Measurements from ENCODE around the gene PDPN.

Gene PDPN

DNA sequence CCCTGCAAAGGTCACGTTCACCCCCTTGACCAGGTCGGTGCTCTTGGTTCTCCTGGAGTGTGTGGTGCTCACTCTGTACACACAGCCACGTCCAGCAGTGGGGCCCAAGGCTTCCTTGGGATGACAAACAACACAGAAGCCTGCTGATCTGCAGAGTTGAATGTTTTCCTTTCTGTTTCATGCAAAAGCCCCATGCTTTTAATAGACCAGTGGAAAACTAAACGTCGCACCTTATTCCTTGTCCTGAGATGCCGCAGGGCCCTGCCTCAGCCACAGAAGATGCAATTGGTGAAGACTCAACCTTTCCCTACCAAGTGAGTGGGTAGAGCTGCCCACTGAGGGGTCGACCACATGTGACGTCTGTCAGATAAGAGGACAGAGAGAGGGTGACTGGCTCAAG lies 5.8 kb upstream of the PDPN start:
- no peak for DNase-seq (ENCODE audit: low spot score)

DNA sequence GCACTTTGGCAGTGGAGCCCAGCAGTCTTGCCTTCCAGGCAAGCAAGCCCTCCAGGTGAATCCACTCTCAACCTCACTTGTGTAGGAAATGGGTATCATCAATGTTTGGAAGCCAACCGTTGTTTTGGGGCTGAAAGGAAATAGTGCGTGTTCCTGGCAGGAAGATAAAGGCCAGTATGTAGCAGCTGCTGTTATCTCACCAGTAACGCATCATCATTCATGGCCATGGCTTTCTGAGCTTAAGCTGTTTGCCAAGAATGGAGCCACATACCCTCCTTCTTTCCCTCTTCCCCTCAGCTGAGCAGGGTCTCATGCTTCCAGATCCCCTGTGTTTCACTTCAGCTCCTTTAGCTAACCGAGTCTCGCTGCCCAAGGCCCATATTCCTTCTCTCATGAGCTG lies 2.2 kb upstream of the PDPN start:
- DNase-seq (ENCODE audit: low spot score) = no peak

DNA sequence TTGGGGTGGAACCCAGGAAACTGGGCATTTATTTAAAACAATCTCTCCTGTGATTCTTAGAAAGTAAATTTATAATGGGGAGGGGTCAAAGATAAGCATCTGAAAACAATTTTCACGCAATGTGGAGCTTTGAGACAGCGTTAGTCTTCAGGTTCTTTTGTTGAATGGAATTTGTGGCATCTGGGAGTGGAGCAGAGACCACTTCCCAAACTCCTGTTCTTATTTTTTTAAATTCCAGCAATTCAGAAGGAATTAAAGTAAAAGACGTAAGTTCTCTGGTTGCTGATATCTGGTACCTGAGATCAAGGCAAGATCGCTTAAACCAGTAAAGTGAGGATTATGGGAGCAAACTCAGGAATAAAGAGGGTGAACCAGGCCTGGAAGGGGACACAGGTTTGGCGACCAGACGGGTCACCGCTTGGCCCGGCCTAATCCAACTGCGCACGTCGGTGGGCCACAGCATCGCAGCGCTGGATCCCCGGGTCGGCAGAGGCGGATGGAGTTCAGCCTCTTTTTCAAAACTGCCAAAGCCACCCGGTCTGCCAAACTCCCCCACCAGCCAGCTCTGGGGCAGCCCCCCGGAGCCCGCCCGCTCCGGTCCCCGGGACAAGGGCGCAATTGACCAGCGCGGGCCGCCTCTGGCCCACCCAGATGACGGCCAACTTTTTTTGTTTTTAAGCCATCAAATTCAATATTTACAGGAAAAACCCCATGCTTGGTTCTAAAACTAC lies 754 bp upstream of the PDPN start:
- no peak for DNase-seq (ENCODE audit: low spot score)

DNA sequence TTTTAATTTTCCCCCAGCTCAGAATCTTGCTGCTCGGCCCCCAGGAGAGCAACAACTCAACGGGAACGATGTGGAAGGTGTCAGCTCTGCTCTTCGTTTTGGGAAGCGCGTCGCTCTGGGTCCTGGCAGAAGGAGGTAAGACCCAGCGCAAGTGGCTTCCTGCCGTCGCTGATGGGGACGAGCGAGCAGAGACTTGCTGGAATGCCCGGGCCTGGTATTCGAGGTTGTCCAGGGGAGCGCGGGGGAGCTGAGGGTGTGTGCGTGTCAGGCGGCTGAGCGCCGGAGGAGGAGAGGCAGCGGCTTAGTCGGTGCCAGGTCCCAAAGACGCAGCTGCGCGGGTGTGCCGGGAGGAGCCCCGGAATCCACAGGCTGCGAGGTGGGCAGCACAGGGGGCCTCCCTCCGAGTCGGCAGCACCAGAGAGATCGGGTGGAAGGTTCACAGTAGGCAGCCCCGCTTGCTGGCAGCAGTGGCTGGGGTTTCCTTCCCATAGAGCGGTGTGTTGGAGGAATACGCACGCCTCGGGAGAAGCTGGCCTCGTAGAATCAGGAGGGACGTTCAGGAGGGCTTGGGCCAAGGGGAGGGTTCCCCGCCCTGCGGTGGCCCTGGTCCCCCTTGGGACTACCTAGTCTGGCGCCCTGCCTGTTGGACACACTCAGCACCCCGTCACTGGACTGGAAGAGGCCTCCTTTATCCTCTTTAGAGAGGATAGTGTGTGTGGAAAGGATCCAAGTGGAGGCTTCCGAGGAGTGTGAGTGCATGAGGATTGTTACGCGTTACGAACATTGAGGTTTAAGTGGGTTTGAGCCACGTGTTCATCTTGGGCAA lies 547 bp downstream of the PDPN start:
- DNase-seq (ENCODE audit: low spot score) = no peak

DNA sequence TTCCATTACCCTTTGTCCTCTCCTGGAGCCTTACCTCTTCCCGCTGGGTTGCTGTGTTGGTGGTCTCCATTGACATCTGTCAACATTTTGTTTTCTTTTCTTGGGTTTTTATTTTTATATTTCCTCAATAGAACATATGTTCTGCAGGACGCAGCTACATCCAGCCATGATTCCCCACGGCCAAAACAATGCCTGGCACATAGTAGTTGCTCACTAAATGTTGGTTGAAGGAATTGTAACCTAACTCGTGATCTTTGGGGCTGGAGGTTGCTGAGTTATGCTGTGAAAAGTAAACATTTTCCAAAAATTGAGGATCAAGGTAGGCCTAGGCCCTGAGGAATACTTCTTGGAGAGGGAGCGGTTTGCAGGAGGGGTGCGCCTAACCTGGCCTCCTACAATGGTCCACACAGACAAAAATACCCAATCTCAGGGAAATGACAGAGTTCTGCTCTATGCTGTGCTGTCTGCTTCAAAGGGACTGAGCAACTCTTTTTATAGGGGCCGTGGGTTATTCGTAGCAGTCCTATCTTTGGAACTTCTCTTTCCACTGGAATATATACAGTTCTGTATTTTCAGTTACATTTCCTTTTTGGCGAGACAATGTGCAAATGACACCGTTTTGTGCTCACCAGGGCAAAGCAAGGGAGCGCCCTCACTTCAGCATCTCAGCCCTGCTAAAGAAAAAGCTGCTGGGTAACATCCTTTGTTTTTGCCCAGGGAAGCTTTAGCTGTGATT lies 1.4 kb downstream of the PDPN start:
- DNase-seq (ENCODE audit: low spot score) = no peak

DNA sequence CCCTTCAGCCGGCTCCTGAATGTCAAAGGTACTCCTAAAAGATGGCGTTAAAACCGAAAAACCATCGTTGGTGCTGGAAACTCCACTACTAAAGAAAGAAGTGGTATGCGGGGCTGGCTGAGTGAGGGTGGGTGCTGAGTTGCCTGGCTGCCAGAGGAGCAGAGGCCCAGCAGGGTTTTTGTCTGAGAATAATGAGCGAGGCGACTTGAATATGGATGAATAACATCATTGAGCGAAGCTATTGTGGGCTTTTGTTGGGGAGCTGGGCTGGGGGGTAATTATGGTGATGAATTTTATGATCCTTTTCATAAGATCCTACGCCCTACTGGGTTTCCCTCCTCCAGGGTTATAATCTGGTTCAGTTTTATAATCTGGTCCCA lies 2.0 kb downstream of the PDPN start:
- DNase-seq (ENCODE audit: low spot score) = no peak

DNA sequence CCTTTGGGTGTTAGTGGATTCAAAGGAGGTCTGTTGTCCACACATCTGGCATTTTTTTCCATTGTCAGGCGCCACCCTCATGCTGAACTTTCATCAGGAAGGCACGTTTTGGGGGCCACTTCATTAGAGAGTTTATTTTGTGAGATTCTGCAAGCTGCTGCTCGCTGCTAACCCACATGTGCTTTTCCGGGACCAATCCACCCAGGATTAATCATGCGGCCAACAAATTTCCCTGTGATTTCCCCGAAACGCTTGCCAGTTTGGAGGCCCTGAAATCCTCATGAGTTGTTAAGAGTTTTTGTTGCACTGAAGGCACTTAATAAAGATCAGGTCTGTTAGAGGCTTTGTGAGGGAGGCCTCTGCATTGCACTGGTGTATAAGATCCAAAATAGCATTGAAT lies 2.4 kb downstream of the PDPN start:
- DNase-seq (ENCODE audit: low spot score) = no peak

DNA sequence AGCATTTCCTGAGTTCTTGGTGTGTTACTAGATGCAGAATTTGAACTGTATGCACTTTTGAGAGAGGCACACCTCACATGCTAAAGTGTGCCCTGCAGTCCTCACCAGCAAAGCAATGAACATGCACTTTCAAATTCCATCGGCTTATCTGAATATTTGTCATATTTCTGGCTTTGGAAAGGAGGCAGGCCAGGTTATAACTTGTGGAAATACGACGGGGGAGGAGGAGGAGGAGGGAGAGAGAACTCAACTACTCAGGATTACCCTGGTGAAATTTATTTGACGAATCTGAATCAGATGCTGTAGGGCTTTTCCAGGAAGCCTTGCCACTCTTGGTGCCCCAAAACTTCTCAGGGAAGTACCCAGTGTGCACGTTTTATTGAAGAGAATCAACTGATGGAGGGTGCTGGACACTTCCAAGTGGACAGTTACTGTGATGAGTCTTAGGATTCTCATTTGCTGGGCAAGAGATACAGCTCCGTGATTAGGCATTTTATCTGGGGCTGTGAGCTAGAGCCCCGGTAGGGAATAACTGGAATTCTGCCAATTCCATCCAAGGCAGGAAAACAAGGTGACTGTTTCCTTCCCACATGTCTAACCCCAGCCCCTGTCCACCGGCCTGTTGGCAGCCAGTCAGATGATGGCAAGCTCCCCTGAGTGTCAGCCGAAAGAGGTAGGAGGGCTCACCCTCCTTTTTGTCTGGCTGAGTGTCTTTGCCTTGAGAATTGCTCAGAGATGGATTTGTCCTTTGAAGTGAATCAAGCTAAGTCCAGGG lies 3.8 kb downstream of the PDPN start:
- no peak for DNase-seq (ENCODE audit: low spot score)

DNA sequence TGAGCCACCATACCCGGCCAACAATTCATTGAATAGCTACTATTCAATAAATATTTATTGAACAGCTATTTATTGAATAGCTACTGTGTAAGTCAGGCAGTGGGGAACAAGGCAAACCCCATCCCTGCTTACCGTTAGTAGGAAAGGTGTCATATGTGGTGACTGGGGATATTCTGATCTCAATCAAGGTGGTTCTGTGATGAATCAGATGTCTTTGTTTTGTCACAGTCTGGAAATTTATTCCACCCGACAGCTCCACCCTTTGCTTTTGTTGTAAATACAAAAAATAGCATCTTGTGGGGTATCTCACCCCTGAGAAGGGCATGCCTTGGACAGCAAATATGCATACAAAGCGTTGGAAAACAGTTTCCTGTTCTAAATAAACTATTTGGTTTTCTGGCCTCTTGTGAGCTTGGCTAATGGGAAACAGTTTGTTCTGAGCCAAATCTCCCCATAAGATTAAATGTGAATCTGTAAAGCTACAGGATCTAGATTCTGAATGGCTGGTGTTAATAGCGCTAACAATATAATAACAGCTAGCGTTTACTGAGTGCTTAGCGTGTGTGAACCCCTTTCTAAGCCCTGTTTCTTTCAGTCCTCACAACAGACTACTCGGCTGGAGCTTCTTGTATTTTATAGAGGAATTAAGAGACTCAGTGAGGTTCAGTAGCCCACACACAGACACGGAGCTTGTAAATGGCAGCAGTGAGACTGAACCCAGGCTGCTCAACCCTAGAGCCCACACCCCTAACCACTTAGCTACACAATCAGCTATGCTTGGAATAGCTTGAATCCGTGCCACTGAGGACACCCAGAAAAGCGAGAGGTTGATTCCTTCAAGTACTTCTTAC lies 5.5 kb downstream of the PDPN start:
- DNase-seq (ENCODE audit: low spot score) = no peak

DNA sequence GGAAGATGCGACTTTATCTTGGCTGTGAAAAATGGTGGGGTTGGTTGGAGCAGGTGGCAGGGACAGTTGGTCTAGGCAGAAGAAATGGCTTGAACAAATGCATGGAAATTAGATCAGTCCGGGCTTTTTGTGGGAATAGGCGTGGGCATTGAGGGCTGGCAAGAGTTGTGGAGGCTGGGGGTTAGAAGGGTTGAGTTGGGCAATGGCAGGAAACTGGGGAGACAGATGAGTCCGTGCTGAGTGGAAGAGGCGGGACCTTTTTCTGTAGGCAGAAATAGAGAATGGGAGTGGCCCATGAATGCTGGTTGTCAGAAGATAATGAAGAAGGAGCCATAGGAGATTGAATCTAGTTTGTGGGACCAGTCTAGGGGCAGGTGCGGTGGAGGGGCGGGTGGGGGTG lies 6.9 kb downstream of the PDPN start:
- no peak for DNase-seq (ENCODE audit: low spot score)

DNA sequence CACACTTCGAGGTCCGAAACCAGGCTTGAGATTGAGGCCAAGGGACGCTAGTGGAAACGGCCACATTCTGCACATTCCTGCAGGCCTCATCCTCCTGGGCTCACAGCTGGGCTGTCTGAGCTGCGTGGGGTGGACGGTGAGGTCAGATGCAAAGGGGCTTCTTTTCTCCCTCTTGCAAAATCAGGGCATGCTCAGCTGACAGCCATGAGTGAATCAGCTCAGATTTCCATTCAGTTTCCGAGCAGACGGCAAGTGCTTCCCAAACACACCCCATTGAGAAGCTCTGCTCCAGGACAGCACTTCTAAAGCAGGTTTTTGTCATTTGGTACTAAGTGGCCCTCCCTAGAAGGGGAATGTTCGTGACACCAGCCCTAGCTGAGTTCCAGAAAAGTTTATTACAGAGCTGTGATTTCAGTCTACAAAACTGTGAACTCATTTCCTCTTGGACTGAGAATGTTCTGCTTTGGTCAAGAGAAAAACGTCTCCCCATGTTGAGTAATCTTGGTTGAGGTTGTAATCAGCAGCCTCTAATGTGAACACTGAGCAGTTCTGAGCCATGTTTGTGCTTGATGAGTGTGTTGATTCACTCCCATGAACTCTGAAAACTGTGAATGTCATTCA lies 10.0 kb downstream of the PDPN start:
- DNase-seq (ENCODE audit: low spot score) = no peak

DNA sequence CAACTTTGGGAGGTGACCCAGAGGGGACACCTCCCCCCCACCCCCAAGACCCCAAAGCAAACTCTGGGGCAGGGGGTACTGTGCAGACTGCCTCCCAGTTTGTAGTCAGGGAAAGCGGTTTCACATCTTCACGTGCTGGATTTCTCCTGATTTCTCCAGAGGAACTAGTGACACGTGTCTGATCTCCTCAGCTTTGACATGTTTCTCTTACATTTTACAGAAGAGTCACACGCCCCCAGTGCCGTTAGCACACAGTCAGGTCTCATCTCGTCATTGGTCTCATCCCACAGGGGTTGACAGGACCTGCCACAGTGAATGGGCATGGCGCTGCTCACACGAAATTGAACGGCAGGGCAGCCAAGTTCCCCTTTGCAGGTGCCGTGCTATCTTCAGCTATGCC lies 11.8 kb downstream of the PDPN start:
- no peak for DNase-seq (ENCODE audit: low spot score)

DNA sequence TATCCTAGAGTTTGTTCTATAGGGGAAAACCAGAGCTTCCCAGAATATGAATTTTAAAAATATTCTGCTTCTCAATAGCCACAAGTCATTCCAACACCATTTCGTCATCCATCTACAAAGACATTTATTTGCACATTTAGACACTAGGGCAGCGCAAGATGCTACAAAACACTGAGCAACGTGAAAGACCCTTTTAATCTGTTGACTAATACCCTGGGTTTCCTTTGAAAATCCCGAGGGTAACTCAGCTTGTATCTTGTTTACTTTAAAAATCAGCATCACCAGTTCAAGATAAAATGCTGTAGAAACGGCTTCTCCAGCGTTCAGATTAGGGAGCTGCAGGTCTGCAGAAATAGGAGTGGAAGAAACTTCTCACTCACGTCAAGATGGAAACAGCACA lies 13.5 kb downstream of the PDPN start:
- DNase-seq (ENCODE audit: low spot score) = no peak

DNA sequence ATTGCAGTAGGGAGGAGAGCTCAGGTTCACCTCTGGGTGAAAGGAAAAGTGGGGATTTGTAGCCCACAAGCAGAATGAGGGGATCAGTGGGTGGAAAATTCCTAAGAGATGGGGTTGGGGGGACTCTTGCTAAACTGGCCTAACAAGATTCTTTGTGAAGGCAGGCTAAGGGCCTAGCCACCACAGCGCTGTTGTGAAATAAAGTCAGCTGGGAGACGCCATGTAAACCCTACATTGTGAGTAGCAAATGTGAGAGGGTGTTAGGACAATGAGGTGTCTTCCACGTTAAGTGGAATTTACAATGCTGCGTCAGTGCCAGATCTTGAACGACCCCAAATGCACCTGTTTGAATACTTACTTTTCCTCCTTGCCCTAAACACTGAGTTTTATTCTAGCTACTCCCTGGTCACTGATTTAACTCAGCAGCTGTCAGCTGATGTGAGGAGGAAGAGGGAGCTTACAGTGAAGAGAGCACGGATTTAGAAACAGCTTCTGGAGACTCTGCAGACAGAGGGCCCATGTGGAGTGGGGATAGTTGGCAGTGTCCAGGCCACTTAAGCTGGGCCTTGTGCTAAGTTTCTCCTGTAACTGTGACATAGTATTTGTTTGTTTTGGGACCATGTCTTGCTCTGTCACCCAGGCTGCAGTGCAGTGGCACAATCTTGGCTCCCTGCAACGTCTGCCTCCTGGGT lies 17.3 kb downstream of the PDPN start:
- DNase-seq (ENCODE audit: low spot score) = no peak

DNA sequence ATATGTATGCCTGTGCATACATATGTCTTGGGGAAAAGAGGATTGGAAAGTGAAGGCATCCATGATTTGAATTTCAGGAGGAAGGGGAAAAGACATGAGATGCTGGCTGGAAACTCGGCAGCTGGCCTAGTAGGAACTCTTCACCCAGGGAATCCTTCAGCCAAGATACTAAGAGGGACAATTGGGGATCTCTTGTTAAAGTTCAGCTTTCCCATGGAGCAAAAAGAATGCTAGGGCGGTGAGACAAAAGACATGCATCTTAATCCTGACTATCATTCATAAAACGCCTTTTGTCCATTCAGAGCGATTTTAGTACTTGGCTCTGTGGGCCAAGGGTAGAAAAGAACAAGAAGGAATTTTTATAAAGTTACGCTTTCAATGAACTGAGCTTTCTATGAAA lies 20.5 kb downstream of the PDPN start:
- DNase-seq (ENCODE audit: low spot score) = no peak

DNA sequence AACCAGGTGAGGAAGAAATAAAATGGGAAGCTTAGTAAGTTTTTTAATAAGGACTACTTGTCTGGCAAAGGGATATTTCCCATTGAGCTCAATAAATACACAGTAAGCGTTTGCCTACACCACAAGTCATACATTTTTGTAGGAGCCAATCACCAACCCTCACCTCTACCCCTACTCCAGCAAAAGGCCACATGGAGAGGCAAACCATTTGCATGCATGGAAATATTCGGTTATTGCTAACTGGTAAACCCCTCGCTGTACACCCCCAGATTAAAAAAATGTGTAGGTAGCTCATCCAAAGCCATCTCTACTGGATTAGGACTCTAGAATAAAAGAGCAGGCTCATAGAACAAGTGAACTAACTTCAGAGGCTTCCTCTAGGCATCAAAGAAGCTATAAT lies 21.1 kb downstream of the PDPN start:
- DNase-seq (ENCODE audit: low spot score) = no peak

DNA sequence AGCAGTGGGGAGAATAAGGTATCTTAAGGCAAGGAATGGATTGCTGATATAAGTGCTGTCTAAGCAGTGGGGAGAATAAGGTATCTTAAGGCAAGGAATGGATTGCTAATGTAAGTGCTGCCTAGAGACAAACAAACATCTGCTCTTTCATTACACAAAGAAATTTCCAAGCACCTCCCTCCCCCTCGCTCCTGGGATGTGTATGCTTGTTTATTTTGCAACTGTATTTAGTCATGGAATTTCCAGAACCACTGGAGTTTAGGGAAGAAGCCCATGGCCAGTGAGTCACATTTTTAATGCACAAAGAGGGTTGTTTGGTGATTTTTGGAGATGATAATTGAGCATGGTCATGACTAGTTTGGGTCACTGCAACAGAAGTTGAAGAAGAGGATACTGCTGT lies 21.5 kb downstream of the PDPN start:
- DNase-seq (ENCODE audit: low spot score) = no peak

DNA sequence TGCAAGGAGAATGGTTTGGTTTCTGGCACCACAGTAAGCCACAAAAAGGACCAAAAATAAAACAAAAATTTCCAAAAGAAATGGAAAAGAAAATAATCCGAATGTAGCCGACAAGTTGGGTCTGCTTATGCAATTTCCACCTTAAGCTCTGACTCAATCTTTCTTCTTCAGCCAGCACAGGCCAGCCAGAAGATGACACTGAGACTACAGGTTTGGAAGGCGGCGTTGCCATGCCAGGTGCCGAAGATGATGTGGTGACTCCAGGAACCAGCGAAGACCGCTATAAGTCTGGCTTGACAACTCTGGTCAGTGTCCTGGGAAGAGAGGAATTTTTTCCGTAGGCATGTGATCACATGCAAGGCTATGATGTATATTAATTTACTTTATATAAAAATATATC lies 23.4 kb downstream of the PDPN start:
- DNase-seq (ENCODE audit: low spot score) = no peak

DNA sequence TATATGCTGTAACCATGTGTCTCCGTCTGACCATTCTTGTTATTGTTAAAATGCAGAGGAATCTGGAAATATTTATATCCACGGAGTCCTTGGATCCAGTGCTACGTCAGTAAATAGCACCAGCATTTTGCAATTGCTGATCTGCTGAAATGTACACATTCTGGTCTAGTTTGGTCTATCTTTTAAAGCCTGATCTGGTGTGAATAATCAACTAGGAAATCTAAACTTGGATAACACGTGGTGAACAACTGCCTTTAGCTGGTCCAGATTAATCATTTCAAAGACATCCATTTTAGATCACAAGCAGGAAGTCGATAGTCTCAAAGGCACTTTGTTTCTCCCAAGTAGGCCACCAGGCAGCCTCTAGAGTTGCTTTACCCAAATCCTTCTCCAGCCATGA lies 32.6 kb downstream of the PDPN start:
- no peak for DNase-seq (ENCODE audit: low spot score)

DNA sequence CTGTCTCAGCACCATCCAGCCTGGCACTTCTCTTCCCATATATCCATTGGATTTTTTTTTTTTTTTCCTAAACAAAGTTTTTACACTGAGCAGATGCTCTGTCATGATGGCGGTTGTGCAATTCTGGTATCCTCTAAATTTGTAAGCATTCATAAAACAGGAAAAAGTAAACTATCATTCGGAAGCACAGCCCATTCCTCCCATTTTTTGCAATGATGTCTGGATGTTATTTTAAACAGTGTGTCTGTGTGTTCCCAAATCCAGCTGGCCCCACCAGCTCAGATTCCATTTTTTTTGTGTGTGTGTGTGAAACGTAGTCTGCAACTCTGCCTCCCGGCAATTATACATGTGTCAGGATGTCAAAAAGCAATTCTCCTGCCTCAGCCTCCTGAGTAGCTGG lies 33.5 kb downstream of the PDPN start:
- no peak for DNase-seq (ENCODE audit: low spot score)
